Activated naive CD8-positive, alpha-beta T cell treated with anti-CD3 and anti-CD28 coated beads for 36 hours (primary cell): ENCODE results near the gene TMEM52. TPM values are rescaled to one million over a fixed set of nuclear protein-coding genes. Genes with fewer than 3 reads are reported as not detected.

ENCODE experiments used
- DNase-seq: peaks from one replicate; pipeline ENCODE4 v3.0.0; 2021
- H3K27ac Mint-ChIP-seq: one replicate; pipeline ENCODE4 v1.8.0; 2022; ENCODE audit warnings: mild to moderate bottlenecking, moderate library complexity, mixed read lengths
- H3K27me3 Mint-ChIP-seq: one replicate; pipeline ENCODE4 v1.8.0; 2022; ENCODE audit warnings: mild to moderate bottlenecking, mixed read lengths
- H3K36me3 Mint-ChIP-seq: one replicate; pipeline ENCODE4 v1.8.0; 2021; ENCODE audit warnings: mild to moderate bottlenecking, mixed read lengths
- H3K4me1 Mint-ChIP-seq: one replicate; pipeline ENCODE4 v1.8.0; 2021; ENCODE audit warnings: mixed read lengths
- H3K4me3 Mint-ChIP-seq: one replicate; pipeline ENCODE4 v1.8.0; 2022; ENCODE audit warnings: mild to moderate bottlenecking, moderate library complexity, mixed read lengths
- H3K9me3 Mint-ChIP-seq: one replicate; pipeline ENCODE4 v1.8.0; 2022; ENCODE audit warnings: mixed read lengths
- total RNA-seq, 2 experiments: library from RNA; stranded (reverse); gene quantifications; one replicate each; pipeline ENCODE4 v1.2.3, GENCODE V29; 2021

TMEM52 gene
- total RNA-seq, 2 experiments from 2014 or later, result 2.4 to 2.7 TPM

GRCh38 chr1:1872329-1872994 is 46.6 kb downstream of the TMEM52 start:
- H3K36me3 Mint-ChIP-seq, result peaks cover 63% of the 10 kb centered on the region
- no peak overlapping the region for H3K4me3 Mint-ChIP-seq
- peak overlapping the region; percentile 66 for H3K27ac Mint-ChIP-seq
- peaks cover 2% of the 10 kb centered on the region for H3K9me3 Mint-ChIP-seq
- H3K27me3 Mint-ChIP-seq, result no peaks in the 10 kb centered on the region
- no peak for DNase-seq
- H3K4me1 Mint-ChIP-seq, result peaks cover 52% of the 10 kb centered on the region

DNA sequence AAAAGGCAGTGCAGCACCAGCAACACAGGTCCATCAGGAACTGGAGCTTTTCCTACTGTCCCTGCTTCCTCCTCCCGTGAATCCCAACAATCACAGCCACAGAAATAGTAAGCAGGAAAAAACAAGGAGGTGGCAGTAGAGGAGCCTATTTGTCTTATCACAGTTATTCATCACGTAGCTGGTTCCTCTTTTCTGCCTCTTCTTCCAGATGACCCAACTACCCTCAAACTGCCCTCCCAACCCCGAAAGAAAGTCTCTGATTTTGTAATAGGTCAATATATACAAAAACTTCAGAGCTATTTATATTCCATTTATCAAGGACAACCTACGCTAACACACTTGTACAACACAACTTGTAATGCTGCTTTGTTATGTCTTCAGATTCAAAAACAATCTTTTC is 49.6 kb downstream of the TMEM52 start:
- DNase-seq, result no peak
- Mint-ChIP-seq H3K9me3 (peaks cover 2% of the 10 kb centered on the region), H3K4me1 (peaks cover 47% of the 10 kb centered on the region), H3K4me3 (no peak overlapping the region), H3K27me3 (no peaks in the 10 kb centered on the region), H3K36me3 (peaks cover 53% of the 10 kb centered on the region), H3K27ac (peak overlapping the region; percentile 21)

Other genes with a start within 250 kb of the TMEM52 start
- gene SLC35E2B, start 226.5 kb downstream of the TMEM52 start, total RNA-seq, result 10 to 100 TPM; 19.3 to 20.1 TPM
- gene CDK11A, start 194.9 kb downstream of the TMEM52 start, total RNA-seq, result 10 to 100 TPM; 64.2 to 65.0 TPM
- gene NADK, start 140.8 kb downstream of the TMEM52 start, total RNA-seq, result 10 to 100 TPM; 74.7 to 77.1 TPM
- gene GNB1, start 28.2 kb downstream of the TMEM52 start, total RNA-seq, result 100 to 1,000 TPM; 360 to 394 TPM
- gene CALML6, start 4.0 kb downstream of the TMEM52 start, total RNA-seq, result under 1 TPM; 0.87 to 0.98 TPM
- under 1 TPM; 0.31 to 0.46 TPM for gene CFAP74, start 84.5 kb upstream of the TMEM52 start, total RNA-seq
- gene GABRD, start 100.1 kb upstream of the TMEM52 start, total RNA-seq, result not detected
- gene PRKCZ, start 131.1 kb upstream of the TMEM52 start, total RNA-seq, result 10 to 100 TPM; 11.1 to 13.0 TPM